Mesodermal cell (in vitro differentiated cells): ENCODE measurements around the gene XCL1.
"Not testable (repeated sequence)": the region's sequence is repeated elsewhere in the genome, so short reads cannot be mapped to it uniquely, and the experiment has no call there.

Experiments used
- H3K27ac ChIP-seq: 2 replicates; pipeline ENCODE4 v1.7.0; 2013; ENCODE audit warnings: mild to moderate bottlenecking, low read depth, low read length, moderate library complexity; ENCODE audit not compliant: severe bottlenecking
- H3K36me3 ChIP-seq: 2 replicates; pipeline ENCODE4 v1.7.1; 2013; ENCODE audit warnings: mild to moderate bottlenecking, low read length, moderate library complexity; ENCODE audit not compliant: control insufficient read depth, insufficient read depth
- H3K4me1 ChIP-seq: one replicate; pipeline ENCODE4 v1.7.1; 2013; ENCODE audit warnings: mild to moderate bottlenecking, low read length; ENCODE audit not compliant: insufficient read depth, control insufficient read depth, poor library complexity, severe bottlenecking
- H3K4me3 ChIP-seq: 2 replicates; pipeline ENCODE4 v1.7.0; 2013; ENCODE audit warnings: low read length, control low read depth, mild to moderate bottlenecking; ENCODE audit not compliant: insufficient read depth, poor library complexity, severe bottlenecking; ENCODE audit errors: extremely low read depth
- H3K9me3 ChIP-seq: 2 replicates; pipeline ENCODE4 v1.7.1; 2013; ENCODE audit warnings: mild to moderate bottlenecking, low read length, moderate library complexity; ENCODE audit not compliant: control insufficient read depth
- WGBS, 2 experiments: methylation state at CpG; one replicate each; pipeline ENCODE4 v1.1.5; 2013; ENCODE audit warnings: missing lambda C conversion rate in 2 of 2; ENCODE audit not compliant: insufficient coverage in 2 of 2; 5-methylcytosine and 5-hydroxymethylcytosine counted together

XCL1 gene

GRCh38 chr1:168585937-168586336 is 9.5 kb downstream of the XCL1 start:
- H3K27ac ChIP-seq, result no peak overlapping the region
- no peaks in the 10 kb centered on the region for H3K36me3 ChIP-seq
- H3K9me3 ChIP-seq, result no peaks in the 10 kb centered on the region
- no CpG with 5 or more reads among the region's 1 CpG for WGBS, 2 experiments
- H3K4me1 ChIP-seq, result no peaks in the 10 kb centered on the region
- H3K4me3 ChIP-seq, result no peak overlapping the region

DNA sequence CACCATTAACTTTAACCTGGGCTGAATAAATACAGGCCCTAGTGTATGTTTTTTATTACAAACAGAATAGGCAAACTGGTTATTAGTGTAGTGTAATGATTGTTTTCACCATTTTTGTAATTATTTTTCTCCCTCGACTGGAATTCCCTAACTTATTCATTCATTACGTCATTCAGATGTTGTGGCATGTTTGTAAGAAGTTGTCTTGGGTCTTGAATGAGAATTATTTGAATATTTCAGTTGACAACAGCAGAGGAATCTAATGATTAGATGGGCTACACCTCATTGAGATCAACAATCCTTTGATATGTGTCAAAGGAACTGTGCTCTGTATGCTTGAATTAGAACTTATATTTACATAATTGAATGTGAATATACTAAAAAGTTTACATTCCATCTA is 12.8 kb downstream of the XCL1 start:
- H3K27ac ChIP-seq, result no peak overlapping the region
- no peaks in the 10 kb centered on the region for H3K9me3 ChIP-seq
- H3K4me1 ChIP-seq, result no peaks in the 10 kb centered on the region
- H3K4me3 ChIP-seq, result no peak overlapping the region
- H3K36me3 ChIP-seq, result no peaks in the 10 kb centered on the region
- no CpG with 5 or more reads among the region's 2 CpGs for WGBS, 2 experiments

DNA sequence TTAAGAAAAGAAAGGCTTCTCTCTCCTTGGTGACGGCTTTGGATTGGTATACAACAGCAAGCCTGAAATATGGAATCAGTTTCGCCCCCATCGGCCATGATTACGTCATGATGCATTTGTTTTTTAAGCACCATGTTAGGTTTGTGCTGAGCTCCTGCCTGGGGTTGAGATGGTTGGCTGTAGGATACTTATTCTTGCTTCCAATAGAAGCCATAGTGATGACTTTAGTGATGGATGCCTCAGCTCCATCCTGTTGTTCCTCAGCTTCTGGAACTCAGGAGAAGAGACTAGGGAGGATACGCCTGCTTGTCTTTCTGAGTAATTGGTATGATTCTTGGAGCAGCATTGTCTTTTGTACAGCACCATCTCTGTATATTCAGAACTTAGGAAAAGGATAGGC is 14.7 kb downstream of the XCL1 start:
- Histone ChIP-seq H3K4me3 (no peak overlapping the region), H3K4me1 (no peaks in the 10 kb centered on the region), H3K27ac (no peak overlapping the region), H3K36me3 (no peaks in the 10 kb centered on the region), H3K9me3 (no peaks in the 10 kb centered on the region)
- WGBS, 2 experiments, result 86 to 97% methylated on average over 3 to 5 of the region's 5 CpGs

GRCh38 chr1:168591641-168592250 is 15.3 kb downstream of the XCL1 start:
- Histone ChIP-seq H3K36me3 (no peaks in the 10 kb centered on the region), H3K9me3 (no peaks in the 10 kb centered on the region), H3K27ac (no peak overlapping the region), H3K4me1 (no peaks in the 10 kb centered on the region), H3K4me3 (no peak overlapping the region)
- no CpG with 5 or more reads among the region's 2 CpGs for WGBS, 2 experiments

- H3K36me3 ChIP-seq, H3K27ac ChIP-seq, H3K4me3 ChIP-seq, H3K4me1 ChIP-seq, H3K9me3 ChIP-seq: not testable (repeated sequence)
Measured at GRCh38 chr1:168595403-168595802, 19.0 kb downstream of the XCL1 start.

DNA sequence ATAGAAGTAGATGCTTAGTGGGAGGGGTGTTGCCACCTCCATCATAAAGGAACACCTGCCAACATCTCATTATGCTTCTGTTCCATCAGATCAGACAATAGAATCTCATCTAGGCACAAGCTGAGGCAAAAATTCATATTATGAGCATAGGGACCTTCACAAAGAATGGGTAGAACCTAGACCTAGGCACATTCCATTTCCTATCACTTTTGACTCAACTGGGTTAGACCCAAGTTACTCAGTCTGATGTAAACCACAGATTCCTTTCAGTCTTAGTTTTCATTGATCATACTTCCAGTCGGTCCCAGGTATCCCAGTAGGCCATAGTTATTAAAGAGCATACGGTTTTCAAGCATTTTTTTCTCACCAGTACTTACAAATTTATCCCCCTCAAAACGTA is 21.7 kb downstream of the XCL1 start:
- Histone ChIP-seq H3K36me3 (no peaks in the 10 kb centered on the region), H3K4me3 (no peak overlapping the region), H3K9me3 (no peaks in the 10 kb centered on the region), H3K4me1 (no peaks in the 10 kb centered on the region), H3K27ac (no peak overlapping the region)
- no CpG with 5 or more reads among the region's 3 CpGs for WGBS, 2 experiments

DNA sequence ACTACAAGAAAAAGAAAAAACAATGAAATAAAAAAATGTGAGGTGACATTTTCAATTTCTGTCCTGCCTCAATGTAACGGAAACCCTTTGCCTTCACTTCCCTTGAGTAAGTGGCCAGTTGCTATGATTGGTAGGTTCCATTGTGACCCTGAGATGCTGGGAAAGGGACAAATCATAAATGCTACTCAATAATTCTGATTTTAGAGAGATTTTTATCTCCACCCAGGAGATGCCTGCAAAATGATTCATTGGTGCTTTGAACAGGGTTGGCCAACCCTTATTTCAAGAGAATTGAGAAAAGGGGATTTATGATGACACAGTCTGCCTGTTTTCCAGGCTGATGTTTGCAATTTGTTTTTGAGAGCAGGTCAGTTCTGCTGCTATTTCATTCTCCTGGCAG is 22.5 kb downstream of the XCL1 start:
- no peaks in the 10 kb centered on the region for H3K4me1 ChIP-seq
- H3K36me3 ChIP-seq, result no peaks in the 10 kb centered on the region
- no CpG with 5 or more reads among the region's 1 CpG for WGBS, 2 experiments
- H3K4me3 ChIP-seq, result no peak overlapping the region
- no peak overlapping the region for H3K27ac ChIP-seq
- no peaks in the 10 kb centered on the region for H3K9me3 ChIP-seq

DNA sequence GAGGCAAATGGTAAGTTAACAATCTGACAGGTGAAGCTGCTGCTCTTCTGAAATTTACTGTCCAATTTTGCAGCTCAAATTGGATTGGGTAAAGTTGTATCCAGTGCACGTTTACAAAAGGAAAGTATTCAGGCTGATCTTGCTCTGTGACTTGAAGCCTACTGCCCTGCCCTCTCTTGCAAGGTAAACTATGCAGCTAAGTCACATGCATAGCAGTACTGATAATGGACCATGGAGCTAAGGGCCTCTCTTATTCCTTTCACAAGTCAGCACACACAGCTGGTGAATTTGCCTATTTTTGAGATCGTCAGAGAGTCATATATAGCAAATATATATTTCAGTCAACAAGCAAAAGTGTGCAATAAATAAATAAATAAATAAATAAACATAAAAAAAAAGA is 23.2 kb downstream of the XCL1 start:
- H3K4me1 ChIP-seq, result no peaks in the 10 kb centered on the region
- H3K4me3 ChIP-seq, result no peak overlapping the region
- WGBS, 2 experiments, result 43 to 50% methylated on average over 1 of the region's 2 CpGs
- H3K9me3 ChIP-seq, result no peaks in the 10 kb centered on the region
- H3K36me3 ChIP-seq, result no peaks in the 10 kb centered on the region
- H3K27ac ChIP-seq, result no peak overlapping the region

GRCh38 chr1:168601051-168601450 is 24.6 kb downstream of the XCL1 start:
- Histone ChIP-seq H3K4me1 (no peaks in the 10 kb centered on the region), H3K27ac (no peak overlapping the region), H3K9me3 (no peaks in the 10 kb centered on the region), H3K36me3 (no peaks in the 10 kb centered on the region), H3K4me3 (no peak overlapping the region)
- 89% methylated on average over 3 of the region's 4 CpGs; no CpG with 5 or more reads in 1 of the 2 experiments for WGBS, 2 experiments

- WGBS, 2 experiments, result 49 to 54% methylated on average over 3 to 4 of the region's 4 CpGs
- no peaks in the 10 kb centered on the region for H3K9me3 ChIP-seq
- H3K4me3 ChIP-seq, result no peak overlapping the region
- H3K4me1 ChIP-seq, result no peaks in the 10 kb centered on the region
- H3K27ac ChIP-seq, result no peak overlapping the region
- H3K36me3 ChIP-seq, result no peaks in the 10 kb centered on the region
Measured at GRCh38 chr1:168603501-168604110, 27.2 kb downstream of the XCL1 start.

- Histone ChIP-seq H3K4me3 (no peak overlapping the region), H3K4me1 (peaks cover 5% of the 10 kb centered on the region), H3K27ac (no peak overlapping the region), H3K9me3 (no peaks in the 10 kb centered on the region), H3K36me3 (no peaks in the 10 kb centered on the region)
Measured at GRCh38 chr1:168605443-168605842, 29.0 kb downstream of the XCL1 start.
